H1 (cell line): ENCODE data around the gene OST4. TPM values are rescaled to one million over a fixed set of nuclear protein-coding genes. Genes with fewer than 3 reads are reported as not detected.

Experiments
- CTCF ChIA-PET: fragments of 300-600 bp; sonication (Branson Sonifier 250); formaldehyde crosslinking; loops from one replicate; lab custom pipeline; 2021; ENCODE audit not compliant: partially characterized antibody; lab: Charles Lee
- POLR2A ChIA-PET: fragments of 300-600 bp; sonication (Branson Sonifier 250); formaldehyde crosslinking; loops from one replicate; lab custom pipeline; 2021; ENCODE audit warnings: inconsistent platforms; ENCODE audit not compliant: partially characterized antibody; lab: Charles Lee
- DNase-seq, 2 experiments: peaks; one replicate each; pipeline versions ENCODE4 v3.0.0 to v3.0.0-alpha.2; 2010 to 2022; ENCODE audit warnings: low spot score in 2 of 2, low read depth in 1 of 2, mixed read lengths in 1 of 2
- FAIRE-seq: peaks from 2 replicates; lab custom pipeline; 2011; peaks lifted over from hg19 to GRCh38; lab: Jason Lieb, UNC
- H2AFZ ChIP-seq: 2 replicates; pipeline ENCODE4 v1.8.1; 2012; ENCODE audit warnings: low read length, inconsistent platforms
- H2AK5ac ChIP-seq: 2 replicates; pipeline ENCODE4 v1.6.1; 2013; ENCODE audit warnings: low read depth, low read length
- H2BK120ac ChIP-seq: replicated peaks from 2 replicates; pipeline ENCODE3; 2013; ENCODE audit warnings: low read depth, low read length, inconsistent platforms
- H2BK12ac ChIP-seq: 2 replicates; pipeline ENCODE4 v1.6.1; 2013; ENCODE audit warnings: low read depth, low read length
- H2BK15ac ChIP-seq: 2 replicates; pipeline ENCODE4 v1.6.1; 2013; ENCODE audit warnings: low read length
- H2BK20ac ChIP-seq: 2 replicates; pipeline ENCODE4 v1.6.1; 2013; ENCODE audit warnings: low read length
- H2BK5ac ChIP-seq: 2 replicates; pipeline ENCODE4 v1.6.1; 2013; ENCODE audit warnings: low read depth, low read length
- H3K14ac ChIP-seq: 2 replicates; pipeline ENCODE4 v1.6.1; 2013; ENCODE audit warnings: inconsistent platforms; ENCODE audit not compliant: insufficient read length
- H3K18ac ChIP-seq: 2 replicates; pipeline ENCODE4 v1.6.1; 2013; ENCODE audit warnings: low read length; ENCODE audit errors: extremely low read depth
- H3K23ac ChIP-seq: 2 replicates; pipeline ENCODE4 v1.6.1; 2013; ENCODE audit warnings: inconsistent platforms; ENCODE audit not compliant: insufficient read length
- H3K23me2 ChIP-seq: 2 replicates; pipeline ENCODE4 v1.6.1; 2013; ENCODE audit warnings: low read depth, low read length
- H3K27ac ChIP-seq: 2 replicates; pipeline ENCODE4 v1.6.1; 2011; ENCODE audit warnings: low read depth, low read length, inconsistent platforms
- H3K27me3 ChIP-seq, 4 experiments: replicated peaks in 1 of 4; 1 replicate in 1 of 4; 2 replicates in 3 of 4; pipeline versions ENCODE4 v1.6.1 to v1.8.1; 2011 to 2013; ENCODE audit warnings: low read length in 3 of 4, mild to moderate bottlenecking in 3 of 4, inconsistent platforms in 2 of 4, mixed read lengths in 2 of 4, moderate library complexity in 1 of 4; ENCODE audit not compliant: control insufficient read depth in 3 of 4, insufficient read depth in 3 of 4; ENCODE audit errors: extremely low read depth in 1 of 4
- H3K36me3 ChIP-seq, 4 experiments: 2 replicates each; pipeline versions ENCODE4 v1.6.1 to v1.8.1; 2011 to 2013; ENCODE audit warnings: mild to moderate bottlenecking in 4 of 4, low read length in 3 of 4, moderate library complexity in 2 of 4, control low read depth in 1 of 4, inconsistent platforms in 1 of 4; ENCODE audit not compliant: insufficient read depth in 4 of 4, control insufficient read depth in 2 of 4
- H3K4ac ChIP-seq: replicated peaks from 2 replicates; pipeline ENCODE3; 2013; ENCODE audit warnings: low read length, low read depth, mixed read lengths, inconsistent platforms; ENCODE audit not compliant: insufficient read length
- H3K4me1 ChIP-seq, 4 experiments: replicated peaks in 1 of 4; 1 replicate in 1 of 4; 2 replicates in 3 of 4; pipeline versions ENCODE4 v1.6.1 to v1.8.1; 2011 to 2013; ENCODE audit warnings: low read length in 3 of 4, inconsistent platforms in 2 of 4, mixed read lengths in 1 of 4; ENCODE audit not compliant: insufficient read depth in 4 of 4, control insufficient read depth in 3 of 4
- H3K4me2 ChIP-seq, 2 experiments: 2 replicates each; pipeline versions ENCODE4 v1.6.1 to v1.8.1; 2011 to 2013; ENCODE audit warnings: low read depth in 2 of 2, low read length in 2 of 2, control low read depth in 1 of 2, inconsistent platforms in 1 of 2, mild to moderate bottlenecking in 1 of 2; ENCODE audit not compliant: insufficient read depth in 1 of 2
- H3K4me3 ChIP-seq, 4 experiments: fragments of 200-600, 300-600 bp in 1 of 4; sonication (generic), shearing (Covaris generic), sonication (Bioruptor Twin) in 1 of 4; 2 replicates each; pipeline versions ENCODE4 v1.5.1 to v1.8.1; 2011 to 2016; ENCODE audit warnings: low read length in 4 of 4, low read depth in 3 of 4, control low read depth in 2 of 4, inconsistent platforms in 2 of 4, mild to moderate bottlenecking in 2 of 4, mixed read lengths in 1 of 4, moderate library complexity in 1 of 4; ENCODE audit not compliant: insufficient read depth in 2 of 4; ENCODE audit errors: extremely low read depth in 1 of 4
- H3K56ac ChIP-seq: replicated peaks from 2 replicates; pipeline ENCODE3; 2013; ENCODE audit warnings: low read depth, mild to moderate bottlenecking, mixed read lengths, low read length, inconsistent platforms; ENCODE audit not compliant: insufficient read length
- H3K79me1 ChIP-seq: 2 replicates; pipeline ENCODE4 v1.6.1; 2013; ENCODE audit warnings: low read depth, low read length, control low read depth
- H3K79me2 ChIP-seq, 2 experiments: 2 replicates each; pipeline versions ENCODE4 v1.6.1 to v1.8.1; 2012 to 2013; ENCODE audit warnings: low read length in 2 of 2, mild to moderate bottlenecking in 2 of 2, inconsistent platforms in 1 of 2; ENCODE audit not compliant: insufficient read depth in 2 of 2, control insufficient read depth in 1 of 2
- H3K9ac ChIP-seq, 4 experiments: replicated peaks in 1 of 4; 1 replicate in 1 of 4; 2 replicates in 3 of 4; pipeline versions ENCODE4 v1.6.1 to v1.8.1; 2011 to 2013; ENCODE audit warnings: low read depth in 3 of 4, low read length in 3 of 4, control low read depth in 2 of 4, mild to moderate bottlenecking in 2 of 4, moderate library complexity in 2 of 4, inconsistent platforms in 1 of 4; ENCODE audit errors: extremely low read depth in 1 of 4
- H3K9me3 ChIP-seq, 2 experiments: 2 replicates each; pipeline versions ENCODE4 v1.6.1 to v1.8.1; 2012 to 2013; ENCODE audit warnings: mild to moderate bottlenecking in 2 of 2, moderate library complexity in 2 of 2, control low read depth in 1 of 2, inconsistent platforms in 1 of 2, low read depth in 1 of 2, low read length in 1 of 2, mixed read lengths in 1 of 2; ENCODE audit not compliant: insufficient read depth in 2 of 2
- H4K20me1 ChIP-seq, 2 experiments: replicated peaks in 1 of 2; 2 replicates each; pipeline versions ENCODE3 to v1.8.1; 2011 to 2013; ENCODE audit warnings: inconsistent platforms in 2 of 2, low read length in 2 of 2, mild to moderate bottlenecking in 1 of 2; ENCODE audit not compliant: insufficient read depth in 2 of 2, control insufficient read depth in 1 of 2
- H4K5ac ChIP-seq: 2 replicates; pipeline ENCODE4 v1.6.1; 2013; ENCODE audit warnings: low read length, low read depth, mixed read lengths, inconsistent platforms; ENCODE audit not compliant: insufficient read length
- H4K8ac ChIP-seq: 2 replicates; pipeline ENCODE4 v1.8.0; 2013; ENCODE audit warnings: mild to moderate bottlenecking, moderate library complexity, low read length, inconsistent platforms; ENCODE audit not compliant: insufficient read depth; ENCODE audit errors: extremely low read depth
- H4K91ac ChIP-seq: replicated peaks from 2 replicates; pipeline ENCODE3; 2013; ENCODE audit warnings: low read length, mixed read lengths, inconsistent platforms; ENCODE audit not compliant: insufficient read length
- CBX5 ChIP-seq: fragments of 300-800, 300-1000 bp; sonication (generic); IDR thresholded peaks from 2 replicates; pipeline ENCODE4 v1.7.1; 2016; ENCODE audit warnings: antibody characterized with exemption, low read length, low read depth
- RAD21 ChIP-seq, 2 experiments: IDR thresholded peaks in 1 of 2; conservative IDR thresholded peaks in 1 of 2; 2 replicates each; pipeline ENCODE4 v1.6.1; 2011; ENCODE audit warnings: low read depth in 2 of 2, low read length in 2 of 2, improper control_type of control experiment in 1 of 2, inconsistent platforms in 1 of 2, mild to moderate bottlenecking in 1 of 2, moderate library complexity in 1 of 2
- WGBS, 2 experiments: shearing (Covaris generic) in 1 of 2; methylation state at CpG; one replicate each; pipeline versions ENCODE4 v1.1.6 to v1.1.7; 2013 to 2015; ENCODE audit warnings: low lambda C conversion rate in 2 of 2, mixed read lengths in 2 of 2, inconsistent platforms in 1 of 2, low coverage in 1 of 2, missing lambda C conversion rate in 1 of 2; ENCODE audit not compliant: insufficient replicate concordance in 2 of 2, insufficient coverage in 1 of 2, insufficient read length in 1 of 2; ENCODE audit errors: extremely low coverage in 1 of 2, missing lambda C conversion rate in 1 of 2; 5-methylcytosine and 5-hydroxymethylcytosine counted together
- polyA plus RNA-seq, 7 experiments: library from polyadenylated mRNA; depleted of rRNA in 3 of 7; stranded (reverse) in 5 of 7; unstranded in 2 of 7; fragments of >200 nt in 5 of 7; fragments of 200-250 nt in 2 of 7; gene quantifications; 1 replicate in 5 of 7; 2 replicates in 1 of 7; 4 replicates in 1 of 7; pipeline versions ENCODE4 v1.2.1 to v1.2.3, GENCODE V29; 2011 to 2013; ENCODE audit warnings: missing spikeins in 2 of 7, mixed read lengths in 2 of 7
- total RNA-seq: library from RNA; stranded (reverse); fragmentation: NEBNext Ultra II Directional; extraction: Animal tissue kit (Norgen Biotek cat#: 25700); gene quantifications from 2 replicates; pipeline ENCODE4 v1.2.1, GENCODE V29; 2021

Gene OST4
- total and polyA plus RNA-seq, 2 of the 8 experiments (the other 6 are each of a cell fraction or from before 2014, with no cell fraction given) = 225 to 865 TPM

GRCh38 chr2:27102329-27102728, 30.9 kb upstream of the OST4 start:
- Histone ChIP-seq H4K20me1 (no peaks in the 10 kb centered on the region), H3K23ac (no peak overlapping the region), H3K4me3 (no peak overlapping the region), H3K18ac (no peak overlapping the region), H2BK120ac (no peak overlapping the region), H2BK5ac (no peak overlapping the region), H3K27ac (no peak overlapping the region), H4K8ac (peak overlapping the region; percentile 18), H2BK15ac (no peak overlapping the region), H3K79me2 (no peaks in the 10 kb centered on the region), H3K23me2 (no peaks in the 10 kb centered on the region), H3K9ac (no peak overlapping the region), H4K5ac (no peak overlapping the region), H3K79me1 (no peaks in the 10 kb centered on the region), H3K36me3 (no peaks in the 10 kb centered on the region), H2BK12ac (no peak overlapping the region), H3K4me2 (no peak overlapping the region), H3K9me3 (no peaks in the 10 kb centered on the region), H2BK20ac (no peak overlapping the region), H4K91ac (no peak overlapping the region), H3K4ac (no peak overlapping the region)
- DNase-seq (no peak), FAIRE-seq (no peak)
- CTCF ChIA-PET = interaction anchor here (0.9 to 12.7 kb wide), 14 partner anchors 9 to 198 kb away, joined by 3 to 120 read pairs (median 6); partner anchors contain the start of genes CGREF1 and PREB
- no peak for TF ChIP-seq CBX5
- TF ChIP-seq RAD21 (IDR thresholded peaks at IDR 0.05 in 1 of 2, conservative IDR thresholded peaks at IDR 0.05 in 1 of 2; ENCODE audit: low read depth in 2 of 2, low read length in 2 of 2) = peak in 1 of 2 experiments; percentile 29; a peak in 1 of 4 replicates
- TF ChIP-seq, all 59 proteins: peak for 1
- POLR2A ChIA-PET = interaction anchor here (0.8 to 1.7 kb wide), 7 partner anchors 9 to 254 kb away, joined by 3 to 5 read pairs (median 3); partner anchors contain the start of genes CAD, GTF3C2 and PREB
- H3K14ac ChIP-seq = no peak overlapping the region
- no peak overlapping the region for H2AFZ ChIP-seq
- H3K27me3 ChIP-seq = no peaks in the 10 kb centered on the region; a peak in 1 of 7 replicates
- 88% methylated on average over 4 of the region's 5 CpGs; no CpG with 5 or more reads in 1 of the 2 experiments for WGBS, 2 experiments
- H3K4me1 ChIP-seq = no peaks in the 10 kb centered on the region
- no peak overlapping the region for H2AK5ac ChIP-seq
- no peak overlapping the region for H3K56ac ChIP-seq
